NCI-H1694 (cell line): ENCODE data around the gene KLF11.

ENCODE experiments used
- DNase-seq: peaks from one replicate; lab custom pipeline; 2025; lab: John Stamatoyannopoulos, UW

Gene KLF11

GRCh38 chr2:10064932-10065772 is 21.8 kb downstream of the KLF11 start:
- no peak for DNase-seq

DNA sequence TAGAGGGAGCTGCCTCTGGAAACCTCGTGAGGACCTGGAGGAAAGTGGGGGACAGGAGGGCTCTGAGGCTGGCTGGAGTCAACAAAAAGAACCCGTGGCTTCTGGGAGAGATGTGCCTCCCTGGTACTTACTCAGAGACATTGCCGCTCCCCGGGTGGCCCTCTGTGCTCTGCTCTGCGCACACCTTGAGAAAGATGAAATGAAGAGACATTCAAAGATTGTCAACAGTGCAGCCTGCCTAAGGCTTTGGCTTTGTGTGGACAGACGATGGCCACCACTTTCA is 22.4 kb downstream of the KLF11 start:
- no peak for DNase-seq

DNA sequence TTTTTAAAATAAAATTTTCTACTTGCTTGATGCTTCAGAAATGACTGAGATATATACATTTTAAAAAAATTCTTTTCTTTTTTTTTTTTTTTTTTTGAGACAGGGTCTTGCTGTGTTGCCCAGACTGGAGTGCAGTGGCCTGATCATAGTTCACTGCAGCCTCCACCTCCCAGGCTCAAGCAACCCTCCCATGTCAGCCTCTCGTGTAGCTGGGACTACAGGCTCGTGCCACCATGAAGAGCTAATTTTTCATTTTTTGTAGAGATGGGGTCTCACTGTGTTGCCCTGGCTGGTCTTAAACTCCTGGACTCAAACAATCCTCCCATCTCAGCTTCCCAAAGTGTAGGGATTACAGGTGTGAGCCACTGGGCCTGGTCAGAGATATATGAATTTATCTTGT is 24.0 kb downstream of the KLF11 start:
- DNase-seq, result no peak

- DNase-seq, result no peak
Measured at GRCh38 chr2:10067881-10068280, 24.5 kb downstream of the KLF11 start.

DNA sequence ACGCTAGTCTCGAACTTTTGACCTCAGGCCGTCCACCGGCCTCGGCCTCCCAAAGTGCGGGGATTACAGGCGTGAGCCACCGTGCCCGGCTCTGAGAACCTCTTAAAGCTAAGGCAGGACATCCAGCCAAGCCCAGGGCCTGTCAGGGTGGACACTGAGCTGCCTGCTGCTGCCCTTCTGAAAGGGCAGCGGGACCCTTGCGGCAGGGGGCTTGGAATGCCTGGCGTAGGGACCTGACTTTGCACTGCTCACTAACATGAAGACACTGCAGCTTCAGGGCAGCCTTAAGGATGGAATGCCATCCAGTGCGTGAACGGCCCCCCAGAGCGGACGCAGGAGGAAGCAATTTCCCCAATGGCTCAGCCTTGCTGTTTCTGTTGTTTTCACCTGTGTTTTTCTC is 27.8 kb downstream of the KLF11 start:
- DNase-seq, result no peak

- DNase-seq, result no peak
Measured at GRCh38 chr2:10071595-10071994, 28.2 kb downstream of the KLF11 start.

DNA sequence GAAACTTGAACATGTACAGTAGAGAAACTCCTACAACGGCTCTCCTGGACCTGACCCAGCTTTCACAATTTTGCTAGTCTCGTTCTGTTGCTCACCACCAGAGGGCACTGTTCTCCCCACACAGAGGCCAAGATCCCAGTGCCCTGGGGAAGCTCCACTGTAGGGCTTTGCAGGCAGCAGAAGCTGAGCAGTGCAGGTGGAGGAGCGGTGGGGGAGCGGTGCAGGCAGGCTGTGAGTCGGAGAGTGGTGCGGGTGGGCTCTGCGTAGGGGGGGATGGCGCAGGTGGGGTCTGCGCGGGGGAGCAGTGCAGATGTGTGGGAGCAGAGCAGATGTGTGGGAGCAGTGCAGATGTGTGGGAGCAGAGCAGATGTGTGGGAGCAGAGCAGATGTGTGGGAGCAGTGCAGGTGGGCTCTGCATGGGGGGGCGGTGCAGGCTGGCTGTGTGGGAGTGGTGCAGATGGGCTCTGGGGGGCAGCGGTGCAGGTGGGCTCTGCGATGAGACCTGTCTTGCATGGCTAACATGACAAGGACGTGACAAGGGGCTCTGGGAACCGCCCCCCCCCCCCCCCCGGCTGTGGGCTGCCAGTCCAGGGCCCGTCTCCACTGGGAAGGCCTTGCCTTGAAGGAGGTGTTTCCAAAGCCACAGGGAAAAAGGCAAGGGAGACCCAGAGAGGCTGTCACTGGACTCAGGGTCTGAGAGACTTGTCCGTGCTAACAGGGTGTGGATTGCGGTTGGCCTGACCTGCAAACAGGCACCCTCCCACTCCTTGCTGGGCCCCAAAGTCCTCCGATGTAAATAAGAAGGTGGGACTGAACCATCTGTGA is 29.5 kb downstream of the KLF11 start:
- DNase-seq, result peak; percentile 92

- no peak for DNase-seq
Measured at GRCh38 chr2:10073706-10074105, 30.4 kb downstream of the KLF11 start.

DNA sequence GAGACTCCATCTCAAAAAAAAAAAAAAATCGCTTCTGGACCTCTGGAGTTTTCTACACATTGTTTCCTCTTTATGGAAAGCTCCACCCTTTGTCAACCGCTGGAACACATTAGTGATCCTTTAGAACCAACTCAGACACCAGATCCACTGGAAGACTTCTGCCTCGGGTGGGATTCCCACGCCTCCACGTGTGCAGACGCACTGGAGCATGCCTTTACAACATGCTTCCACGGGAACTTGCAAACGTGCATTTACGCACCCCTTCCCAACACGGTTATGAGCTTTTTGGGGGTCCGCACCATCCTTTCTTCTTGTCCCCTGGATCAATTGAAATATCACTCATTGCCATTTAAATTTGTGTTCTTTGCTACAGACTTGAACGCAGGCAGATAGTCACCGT is 31.8 kb downstream of the KLF11 start:
- DNase-seq, result no peak

DNA sequence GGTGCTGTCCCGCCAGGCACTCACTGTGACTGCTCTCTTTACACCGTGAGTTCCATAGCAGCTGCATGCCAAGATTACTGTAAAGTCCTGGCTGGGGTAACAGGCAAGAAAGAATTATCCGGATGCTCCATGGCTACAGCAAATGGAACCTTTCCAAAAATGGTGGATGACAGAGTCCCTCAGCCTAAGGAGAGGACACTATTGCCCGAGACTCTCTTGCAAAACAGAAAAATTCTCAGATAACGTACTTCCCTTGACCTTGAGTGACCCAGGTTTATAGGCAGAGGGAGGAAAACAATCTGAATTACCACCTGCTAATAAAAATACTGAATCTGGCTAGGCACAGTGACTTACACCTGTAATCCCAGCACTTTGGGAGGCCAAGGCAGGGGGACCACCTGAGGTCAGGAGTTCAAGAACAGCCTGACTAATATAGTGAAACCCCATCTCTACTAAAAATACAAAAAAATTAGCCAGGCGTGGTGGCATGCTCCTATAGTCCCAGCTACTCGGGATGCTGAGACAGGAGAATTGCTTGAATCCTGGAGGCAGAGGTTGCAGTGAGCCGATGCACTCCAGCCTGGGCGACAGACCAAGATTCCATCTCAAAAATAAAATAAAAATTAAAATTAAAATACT is 32.3 kb downstream of the KLF11 start:
- DNase-seq, result no peak

DNA sequence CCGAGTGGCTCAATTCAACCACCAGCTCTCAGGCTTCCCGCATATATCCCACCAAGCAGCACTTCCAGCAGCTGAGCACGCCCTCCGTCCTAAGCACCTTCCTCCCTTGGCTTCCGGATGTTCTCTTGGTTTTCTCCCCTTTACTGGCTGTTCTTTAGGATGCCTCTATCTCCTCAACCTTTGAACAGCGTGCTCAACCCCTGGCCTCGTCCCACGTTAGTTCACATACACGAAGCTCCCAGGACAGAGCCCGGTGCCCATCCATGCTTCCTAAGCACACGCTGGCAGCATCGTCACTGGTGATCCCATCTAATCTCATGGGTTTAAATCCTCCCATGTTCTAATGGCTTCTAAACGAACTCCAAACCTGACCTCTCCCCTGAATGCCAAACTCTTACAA is 33.2 kb downstream of the KLF11 start:
- no peak for DNase-seq

DNA sequence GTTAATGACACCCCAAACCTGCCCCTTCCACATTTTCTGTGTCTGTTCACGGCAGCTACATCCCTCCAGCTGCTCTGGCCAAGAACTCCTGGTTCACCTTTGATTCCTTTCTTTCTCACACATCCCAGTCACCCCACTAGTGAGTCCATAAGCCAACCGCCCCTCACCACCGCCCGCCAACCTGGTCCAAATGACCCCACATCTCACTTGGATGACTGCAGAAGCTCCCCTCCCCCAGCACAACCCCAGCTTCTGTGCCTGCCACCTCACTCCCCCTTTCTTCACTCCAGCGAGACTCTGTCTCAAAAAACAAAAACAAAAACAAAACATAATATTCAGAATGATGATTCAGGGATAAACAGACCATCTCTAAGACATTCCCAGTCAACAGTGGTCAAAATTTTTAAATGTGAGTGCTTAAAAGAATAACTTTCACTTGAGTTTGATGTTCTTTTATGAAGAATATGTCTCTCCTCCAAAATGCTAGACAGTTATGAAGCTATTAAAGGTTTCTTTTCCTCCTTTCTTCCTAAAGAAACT is 33.7 kb downstream of the KLF11 start:
- no peak for DNase-seq

DNA sequence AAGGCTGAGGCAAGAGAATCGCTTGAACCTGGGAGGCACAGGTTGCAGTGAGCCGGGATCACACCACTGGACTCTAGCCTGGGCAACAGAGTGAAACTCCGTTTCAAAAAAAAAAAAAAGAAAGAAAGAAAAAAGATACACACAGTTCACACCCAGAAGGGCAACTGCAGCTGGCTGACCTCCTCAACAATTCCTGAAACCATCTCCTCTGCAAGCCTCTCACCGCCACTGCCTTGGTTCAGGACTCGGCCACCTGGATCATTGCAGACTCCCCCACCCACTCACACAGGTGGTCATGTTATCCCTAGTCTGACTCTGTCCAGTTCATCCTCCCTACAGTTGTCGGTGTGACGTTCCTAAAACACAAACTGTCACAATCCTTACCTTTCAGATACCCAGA is 34.7 kb downstream of the KLF11 start:
- DNase-seq, result no peak

- DNase-seq, result no peak
Measured at GRCh38 chr2:10078704-10079265, 35.4 kb downstream of the KLF11 start.

GRCh38 chr2:10079266-10079869 is 36.0 kb downstream of the KLF11 start:
- DNase-seq, result peak; percentile 36

DNA sequence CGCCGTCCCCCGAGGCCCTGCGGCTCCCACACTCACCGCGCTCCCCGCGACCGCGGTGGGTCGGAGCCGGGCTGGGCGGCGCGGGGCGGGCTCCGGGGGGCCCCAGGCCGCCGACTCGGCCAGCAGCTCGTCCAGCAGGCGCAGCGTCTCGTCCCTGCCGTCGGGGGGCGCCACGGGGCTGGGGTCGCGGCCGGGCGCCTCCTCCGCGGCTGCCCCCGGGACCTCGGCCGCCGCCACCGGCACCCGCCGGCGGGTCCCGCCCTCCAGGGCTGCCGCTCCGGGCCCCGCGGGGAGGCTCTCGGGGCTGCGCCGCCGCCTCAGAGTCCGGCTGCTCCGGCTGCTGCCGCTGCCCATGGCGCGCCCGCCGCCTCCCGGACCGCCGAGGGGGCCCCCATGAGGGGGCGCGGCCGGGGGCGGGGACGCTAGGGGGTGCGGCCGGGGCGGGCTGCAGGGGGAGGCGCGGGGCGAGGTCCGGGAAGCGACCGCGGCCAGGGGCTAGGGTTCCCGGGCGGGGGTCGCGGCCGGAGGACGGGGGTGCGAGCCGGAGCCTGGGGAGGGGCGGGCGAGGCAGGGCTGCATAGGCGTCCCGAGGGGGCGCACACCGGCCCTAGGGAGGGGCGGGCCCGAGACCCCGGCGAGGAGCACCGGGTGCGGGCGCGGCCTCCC is 36.7 kb downstream of the KLF11 start, which contains the start of gene CYS1:
Gene CYS1, minus strand, starts transcription at position 542 of the 666 bp plus-strand sequence. Its CDS starts 188 bp downstream, at position 354.
- no peak for DNase-seq

GRCh38 chr2:10080536-10081304 is 37.4 kb downstream of the KLF11 start:
- no peak for DNase-seq

GRCh38 chr2:10083046-10083445 is 39.7 kb downstream of the KLF11 start:
- no peak for DNase-seq

DNA sequence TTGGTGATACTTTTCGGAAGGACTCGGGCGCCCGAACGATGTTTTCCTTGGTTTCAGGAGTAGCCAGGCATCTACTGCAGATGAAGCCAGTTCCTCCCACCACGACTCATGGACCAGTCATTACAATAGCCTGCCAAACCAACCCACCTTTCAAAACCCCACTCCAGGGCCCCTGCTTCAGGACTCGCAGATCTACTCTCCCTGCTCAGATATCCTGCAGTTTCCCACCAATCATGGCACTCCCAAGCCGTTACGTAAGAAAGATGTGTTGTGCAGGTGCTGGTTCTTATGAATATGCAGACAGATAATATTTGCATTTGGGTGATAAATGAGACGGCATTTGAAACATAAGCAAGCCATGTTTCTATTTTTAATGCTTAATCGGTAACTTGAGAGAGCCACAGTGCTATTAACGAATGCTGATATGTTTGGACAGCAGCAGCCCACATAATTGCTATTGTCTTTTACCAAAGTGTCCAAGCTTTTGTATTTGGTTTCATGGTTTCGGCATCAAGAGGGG is 40.4 kb downstream of the KLF11 start:
- no peak for DNase-seq

DNA sequence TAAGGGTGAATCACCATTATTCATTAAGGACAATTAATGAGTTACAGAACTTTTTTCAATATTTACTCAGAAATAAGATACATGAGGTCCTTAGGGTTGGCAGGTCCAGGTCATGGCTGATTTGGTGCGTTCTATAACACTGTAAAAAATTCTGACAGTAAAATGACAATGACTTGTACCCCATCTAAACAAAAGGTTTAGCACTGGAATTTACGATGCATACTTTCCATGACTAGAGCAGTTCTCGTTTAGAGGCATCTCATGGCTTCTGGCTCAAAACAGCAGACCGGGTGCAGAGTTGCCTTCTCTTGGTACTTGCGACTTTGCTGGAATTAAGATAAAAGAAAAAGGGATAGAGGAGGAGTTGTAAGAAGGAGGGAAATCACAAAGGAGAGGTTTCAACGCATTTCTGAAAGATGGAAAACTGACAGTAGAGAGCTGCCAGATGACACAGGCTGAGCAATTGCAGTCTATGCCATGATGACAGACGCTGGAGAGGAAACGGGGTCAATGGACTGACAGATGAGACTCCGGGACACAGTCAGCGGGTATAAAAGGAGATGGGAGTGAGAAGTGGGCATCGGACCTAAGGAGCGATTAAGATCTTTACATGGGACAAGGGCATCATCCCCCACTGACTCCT is 41.0 kb downstream of the KLF11 start:
- no peak for DNase-seq
